Subcutaneous adipose tissue (tissue), 4 donors: ENCODE results near the gene TTC28. TPM values are rescaled to one million over a fixed set of nuclear protein-coding genes. Genes with fewer than 3 reads are reported as not detected.

Source experiments
- CTCF ChIP-seq: fragments of 450-650 bp; IDR thresholded peaks from one replicate; pipeline ENCODE4 v1.5.1; 2016; ENCODE audit warnings: low read depth, mild to moderate bottlenecking, control low read depth, antibody characterized with exemption, moderate library complexity
- total RNA-seq, 4 donors: library from RNA; depleted of rRNA; stranded (reverse); fragments of >200 nt; gene quantifications; one replicate each; pipeline ENCODE4 v1.1.0, GENCODE V29; 2016

Gene TTC28
- total RNA-seq, 4 donors from 2014 or later: 42.6 to 71.6 (median 43.4) TPM

DNA sequence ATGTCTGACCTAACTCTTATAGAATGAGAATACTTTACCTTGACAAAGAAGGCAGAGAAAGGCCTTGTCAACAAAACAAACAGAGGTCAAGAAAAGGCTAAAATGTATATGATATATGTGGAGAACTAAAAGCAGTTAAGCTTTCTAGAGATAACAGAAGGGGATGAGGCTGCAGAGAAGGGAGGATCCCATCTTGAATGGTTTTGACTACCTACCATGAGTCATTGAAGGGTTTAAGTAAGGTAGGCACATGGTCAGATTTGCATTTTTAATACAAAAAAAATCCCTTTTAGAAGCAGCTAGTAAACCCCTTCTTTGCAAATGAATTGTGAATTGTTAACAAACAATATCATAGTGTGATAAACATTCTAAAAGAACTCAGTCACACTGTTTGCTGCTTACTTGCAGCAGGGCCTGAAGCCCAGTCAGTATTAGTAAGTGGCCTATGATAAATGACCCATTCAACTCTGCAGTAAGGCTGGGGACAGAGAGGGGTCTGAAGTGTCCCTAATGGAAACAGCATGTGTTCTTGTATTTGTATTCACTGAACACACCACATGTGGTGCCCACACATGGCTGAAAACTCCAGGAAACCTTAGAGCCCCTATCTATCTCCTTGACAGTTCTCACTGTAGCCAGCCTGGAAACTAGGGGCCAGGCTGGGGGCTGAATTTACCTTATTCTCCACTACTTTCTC, 431.8 kb downstream of the TTC28 start:
- TF ChIP-seq CTCF: no peak

DNA sequence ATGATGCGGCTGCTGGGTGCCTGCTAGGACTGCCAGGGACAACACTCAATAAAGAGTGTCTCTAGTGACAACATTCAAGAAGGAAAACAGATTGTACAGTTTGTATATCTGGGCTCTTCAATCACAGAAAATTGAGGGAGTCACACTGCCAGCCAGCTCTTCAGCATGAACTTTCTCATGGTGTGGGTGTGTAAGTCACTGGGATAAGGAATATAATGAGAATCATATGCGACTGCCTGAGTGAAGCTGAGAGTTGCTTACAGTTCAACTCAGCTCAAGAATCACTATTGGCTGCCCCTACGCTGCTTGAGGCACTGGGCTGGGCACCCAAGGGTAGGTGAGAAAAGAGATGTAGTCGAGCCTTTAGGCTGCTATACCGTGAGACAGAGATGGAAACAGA, 432.5 kb downstream of the TTC28 start:
- TF ChIP-seq CTCF: no peak

- TF ChIP-seq CTCF: no peak
Observed at GRCh38 chr22:28246397-28246796, 433.2 kb downstream of the TTC28 start.

DNA sequence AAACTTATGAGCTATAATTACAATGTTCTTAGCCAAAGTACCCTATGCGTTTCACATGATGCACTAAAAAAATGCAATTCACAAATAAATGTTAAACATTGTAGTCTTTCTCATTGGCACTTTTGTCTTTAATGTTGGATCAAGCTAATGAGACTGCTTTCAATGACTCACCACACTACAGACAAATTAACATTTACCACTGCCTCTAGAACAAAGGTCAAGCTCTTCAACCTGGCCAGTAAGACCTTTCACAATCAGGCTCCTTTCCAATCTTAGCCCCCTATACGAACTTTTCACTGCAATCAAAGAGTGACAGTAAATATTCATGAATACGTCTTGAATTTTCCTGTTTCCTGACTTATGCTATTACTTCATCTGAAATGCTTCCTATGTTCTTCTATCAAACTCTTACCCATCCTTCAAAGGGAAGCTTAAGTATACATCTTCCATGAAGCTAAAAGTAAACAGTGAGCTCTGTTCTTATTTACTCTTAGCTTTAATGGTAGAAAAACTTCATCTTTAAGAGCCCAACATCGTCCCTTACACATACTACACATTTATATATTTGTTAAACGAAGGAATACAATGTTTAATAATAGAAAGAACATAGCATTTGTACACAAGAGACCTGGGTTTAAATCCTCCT, 433.9 kb downstream of the TTC28 start:
- no peak for TF ChIP-seq CTCF

GRCh38 chr22:28244757-28245156, 434.9 kb downstream of the TTC28 start:
- TF ChIP-seq CTCF: no peak

DNA sequence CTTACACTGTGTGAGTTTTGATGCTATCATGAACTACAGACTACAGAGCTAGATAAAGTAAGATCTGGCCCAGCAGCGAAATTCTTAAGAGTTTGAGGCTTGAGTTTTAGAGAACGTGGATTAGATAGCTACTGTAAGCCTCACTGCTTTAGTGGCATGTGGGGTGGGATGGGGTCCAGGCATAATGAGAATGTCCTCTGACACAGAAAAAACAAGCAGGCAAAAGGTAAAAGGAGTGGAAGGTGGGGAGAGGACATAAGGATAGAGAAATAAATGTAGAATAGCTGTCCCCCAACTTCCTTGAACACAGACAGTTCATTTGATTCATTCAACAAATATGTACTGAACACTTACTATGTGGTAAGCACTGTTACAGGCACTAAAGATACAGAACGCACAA, 436.1 kb downstream of the TTC28 start:
- no peak for TF ChIP-seq CTCF

GRCh38 chr22:28241656-28242290, 437.9 kb downstream of the TTC28 start:
- no peak for TF ChIP-seq CTCF
